CD4-positive, alpha-beta T cell (primary cell): ENCODE measurements around the gene HEY2. TPM values are rescaled to one million over a fixed set of nuclear protein-coding genes. Genes with fewer than 3 reads are reported as not detected.

ENCODE experiments used
- ATAC-seq: fragments of 200-7000 bp; cut with Tn5 transposase; one replicate; pipeline ENCODE4 v1.10.0; 2022; ENCODE audit warnings: mild to moderate bottlenecking; ENCODE audit not compliant: poor library complexity
- CTCF ChIA-PET: fragments of 350-600 bp; sonication (Branson Sonifier 250); formaldehyde crosslinking; loops from one replicate; lab custom pipeline; 2021; ENCODE audit warnings: antibody characterized with exemption, inconsistent platforms; lab: Charles Lee
- POLR2A ChIA-PET: fragments of 350-600 bp; sonication (Branson Sonifier 250); formaldehyde crosslinking; loops from one replicate; lab custom pipeline; 2021; ENCODE audit warnings: antibody characterized with exemption, inconsistent platforms; lab: Charles Lee
- DNase-seq, 14 experiments: peaks; one replicate each; pipeline ENCODE4 v3.0.0-alpha.2; 2013 to 2020; ENCODE audit warnings: mixed read lengths in 2 of 14
- H3K27ac ChIP-seq, 2 donors: one replicate each; pipeline versions ENCODE4 v1.5.1 to v1.7.0; 2013; ENCODE audit warnings: low read length in 2 of 2, low read depth in 1 of 2, mild to moderate bottlenecking in 1 of 2
- H3K27me3 ChIP-seq, 2 experiments: 1 replicate in 1 of 2; 2 replicates in 1 of 2; pipeline versions ENCODE4 v1.6.1 to v1.7.0; 2013; ENCODE audit warnings: low read length in 2 of 2, control low read depth in 1 of 2, mild to moderate bottlenecking in 1 of 2, moderate library complexity in 1 of 2; ENCODE audit not compliant: insufficient read depth in 2 of 2, control insufficient read depth in 1 of 2
- H3K36me3 ChIP-seq: one replicate; pipeline ENCODE4 v1.6.1; 2013; ENCODE audit warnings: low read length, control low read depth; ENCODE audit not compliant: insufficient read depth
- H3K4me1 ChIP-seq: one replicate; pipeline ENCODE4 v1.6.1; 2013; ENCODE audit warnings: low read length, control low read depth; ENCODE audit not compliant: insufficient read depth
- H3K4me3 ChIP-seq: one replicate; pipeline ENCODE4 v1.5.1; 2013; ENCODE audit warnings: mild to moderate bottlenecking, low read length, moderate library complexity
- H3K9me3 ChIP-seq, 2 experiments: 1 replicate in 1 of 2; 2 replicates in 1 of 2; pipeline versions ENCODE4 v1.6.1 to v1.7.0; 2013; ENCODE audit warnings: low read length in 2 of 2, mild to moderate bottlenecking in 2 of 2, control low read depth in 1 of 2, moderate library complexity in 1 of 2; ENCODE audit not compliant: control insufficient read depth in 1 of 2, insufficient read depth in 1 of 2
- H3K27ac Mint-ChIP-seq: one replicate; pipeline ENCODE4 v1.8.0; 2020; ENCODE audit warnings: mixed read lengths
- H3K27me3 Mint-ChIP-seq: one replicate; pipeline ENCODE4 v1.8.0; 2021; ENCODE audit warnings: mixed read lengths
- H3K36me3 Mint-ChIP-seq: one replicate; pipeline ENCODE4 v1.8.0; 2021; ENCODE audit warnings: low read depth, mixed read lengths
- H3K4me1 Mint-ChIP-seq: one replicate; pipeline ENCODE4 v1.8.0; 2021; ENCODE audit warnings: low read depth, mixed read lengths
- H3K4me3 Mint-ChIP-seq: one replicate; pipeline ENCODE4 v1.8.0; 2020; ENCODE audit warnings: mild to moderate bottlenecking, mixed read lengths
- H3K9me3 Mint-ChIP-seq: one replicate; pipeline ENCODE4 v1.8.0; 2020; ENCODE audit warnings: mixed read lengths
- intact Hi-C, 2 experiments: fragments of 100-400 bp; cut with DNase I in 1 of 2; cut with micrococcal nuclease in 1 of 2; formaldehyde crosslinking; loops; one replicate each; pipeline versions ENCODE4 v1.15.1 to v1.9.0; 2023 to 2025; cut with DNase I, micrococcal nuclease
- total RNA-seq, 174 experiments: library from RNA in 2 of 174; stranded (reverse) in 2 of 174; gene quantifications; one replicate each; pipeline ENCODE4 v1.2.3 and lab custom pipeline; 2021 to 2026
- TF ChIP-seq, protein P1 (sequence below): fragments of 200-600 bp; IDR thresholded peaks from one replicate; pipeline ENCODE4 v1.8.0; 2022; ENCODE audit warnings: antibody characterized with exemption, mild to moderate bottlenecking

Gene HEY2
- total RNA-seq, 2 experiments from 2014 or later: 0.08 to 0.30 TPM

DNA sequence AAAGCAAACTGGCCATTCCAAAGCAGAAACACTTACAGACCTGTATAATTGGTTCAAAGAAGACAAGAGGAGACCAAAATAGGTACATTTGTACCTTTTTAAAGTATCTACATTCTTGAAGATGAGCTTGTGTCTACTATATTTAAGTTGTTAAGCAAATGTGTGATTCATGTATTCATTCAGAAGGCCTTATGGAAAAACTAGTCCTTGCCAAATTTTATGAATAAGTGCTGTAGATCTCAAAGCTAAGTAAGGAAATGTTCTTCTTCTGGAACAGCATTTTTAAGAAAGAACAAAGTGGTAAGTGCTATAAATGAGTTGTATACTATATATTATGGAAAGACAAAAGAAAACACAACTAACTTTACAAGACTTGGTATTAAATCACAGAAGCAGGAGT, 22.2 kb upstream of the HEY2 start:
- no peaks in the 10 kb centered on the region for H3K9me3 ChIP-seq
- ChIA-PET CTCF (no interaction called here), POLR2A (no interaction called here)
- Mint-ChIP-seq H3K27me3 (peaks cover 57% of the 10 kb centered on the region), H3K27ac (no peak overlapping the region), H3K4me1 (no peaks in the 10 kb centered on the region), H3K9me3 (no peaks in the 10 kb centered on the region), H3K4me3 (no peak overlapping the region), H3K36me3 (no peaks in the 10 kb centered on the region)
- H3K4me3 ChIP-seq: no peak overlapping the region
- no peak overlapping the region for H3K27ac ChIP-seq
- no peaks in the 10 kb centered on the region for H3K4me1 ChIP-seq
- intact Hi-C loops: no loop called here
- no peak for ATAC-seq
- H3K27me3 ChIP-seq: peaks cover 0 to 4% of the 10 kb centered on the region in 2 experiments
- no peak for DNase-seq
- no peaks in the 10 kb centered on the region for H3K36me3 ChIP-seq
- TF ChIP-seq, protein P1, sequence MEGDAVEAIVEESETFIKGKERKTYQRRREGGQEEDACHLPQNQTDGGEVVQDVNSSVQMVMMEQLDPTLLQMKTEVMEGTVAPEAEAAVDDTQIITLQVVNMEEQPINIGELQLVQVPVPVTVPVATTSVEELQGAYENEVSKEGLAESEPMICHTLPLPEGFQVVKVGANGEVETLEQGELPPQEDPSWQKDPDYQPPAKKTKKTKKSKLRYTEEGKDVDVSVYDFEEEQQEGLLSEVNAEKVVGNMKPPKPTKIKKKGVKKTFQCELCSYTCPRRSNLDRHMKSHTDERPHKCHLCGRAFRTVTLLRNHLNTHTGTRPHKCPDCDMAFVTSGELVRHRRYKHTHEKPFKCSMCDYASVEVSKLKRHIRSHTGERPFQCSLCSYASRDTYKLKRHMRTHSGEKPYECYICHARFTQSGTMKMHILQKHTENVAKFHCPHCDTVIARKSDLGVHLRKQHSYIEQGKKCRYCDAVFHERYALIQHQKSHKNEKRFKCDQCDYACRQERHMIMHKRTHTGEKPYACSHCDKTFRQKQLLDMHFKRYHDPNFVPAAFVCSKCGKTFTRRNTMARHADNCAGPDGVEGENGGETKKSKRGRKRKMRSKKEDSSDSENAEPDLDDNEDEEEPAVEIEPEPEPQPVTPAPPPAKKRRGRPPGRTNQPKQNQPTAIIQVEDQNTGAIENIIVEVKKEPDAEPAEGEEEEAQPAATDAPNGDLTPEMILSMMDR: no peak

DNA sequence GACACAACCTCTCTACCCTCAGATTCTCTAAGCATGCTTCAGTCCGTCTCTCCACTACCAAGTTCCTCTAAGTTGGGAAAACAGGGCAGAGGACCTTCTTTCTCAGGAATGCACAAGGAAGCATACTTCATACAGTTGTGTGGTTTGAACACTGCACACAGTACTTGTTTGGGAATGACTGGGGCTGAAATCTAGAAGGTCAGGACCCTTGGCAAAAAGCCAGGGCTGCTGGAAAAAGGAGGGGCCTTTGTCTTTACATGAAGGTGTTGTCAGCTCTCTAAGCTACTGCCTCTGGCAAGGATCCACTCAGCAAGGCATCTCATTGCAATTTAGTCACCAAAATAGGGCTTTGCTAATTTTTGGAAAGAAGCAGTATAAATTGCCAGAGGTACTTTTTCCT, 20.7 kb upstream of the HEY2 start:
- H3K4me1 Mint-ChIP-seq: no peaks in the 10 kb centered on the region

GRCh38 chr6:125729983-125730382, 19.4 kb upstream of the HEY2 start:
- H3K27ac Mint-ChIP-seq: no peak overlapping the region
- CTCF ChIA-PET: no interaction called here

More for the DNA sequence above, 20.7 kb upstream of the HEY2 start:
- no peak overlapping the region for H3K27ac ChIP-seq
- peaks cover 0 to 8% of the 10 kb centered on the region in 2 experiments for H3K27me3 ChIP-seq
- intact Hi-C loops: no loop called here
- no peaks in the 10 kb centered on the region for H3K9me3 ChIP-seq
- Mint-ChIP-seq H3K27me3 (peaks cover 65% of the 10 kb centered on the region), H3K36me3 (no peaks in the 10 kb centered on the region), H3K4me3 (no peak overlapping the region), H3K27ac (no peak overlapping the region), H3K9me3 (no peaks in the 10 kb centered on the region)
- no peak for DNase-seq
- ChIA-PET POLR2A (no interaction called here), CTCF (no interaction called here)
- no peaks in the 10 kb centered on the region for H3K36me3 ChIP-seq
- H3K4me3 ChIP-seq: no peak overlapping the region
- no peaks in the 10 kb centered on the region for H3K4me1 ChIP-seq
- no peak for ATAC-seq
- TF ChIP-seq, protein P1: no peak

More at GRCh38 chr6:125729983-125730382, 19.4 kb upstream of the HEY2 start:
- H3K27me3 ChIP-seq: peaks cover 5 to 15% of the 10 kb centered on the region in 2 experiments
- TF ChIP-seq, protein P1: no peak
- H3K27ac ChIP-seq: no peak overlapping the region
- Mint-ChIP-seq H3K4me1 (no peaks in the 10 kb centered on the region), H3K4me3 (no peak overlapping the region), H3K9me3 (no peaks in the 10 kb centered on the region), H3K27me3 (peaks cover 69% of the 10 kb centered on the region), H3K36me3 (no peaks in the 10 kb centered on the region)
- H3K9me3 ChIP-seq: no peaks in the 10 kb centered on the region
- DNase-seq (no peak), ATAC-seq (no peak)
- no peaks in the 10 kb centered on the region for H3K4me1 ChIP-seq
- intact Hi-C loops: no loop called here
- no peak overlapping the region for H3K4me3 ChIP-seq
- no peaks in the 10 kb centered on the region for H3K36me3 ChIP-seq
- POLR2A ChIA-PET: no interaction called here
